ENCODE results near the gene EPB41L1.

Gene EPB41L1

GRCh38 chr20:36110994-36111393, 43.5 kb upstream of the EPB41L1 start:
- TF ChIP-seq, protein P1, sequence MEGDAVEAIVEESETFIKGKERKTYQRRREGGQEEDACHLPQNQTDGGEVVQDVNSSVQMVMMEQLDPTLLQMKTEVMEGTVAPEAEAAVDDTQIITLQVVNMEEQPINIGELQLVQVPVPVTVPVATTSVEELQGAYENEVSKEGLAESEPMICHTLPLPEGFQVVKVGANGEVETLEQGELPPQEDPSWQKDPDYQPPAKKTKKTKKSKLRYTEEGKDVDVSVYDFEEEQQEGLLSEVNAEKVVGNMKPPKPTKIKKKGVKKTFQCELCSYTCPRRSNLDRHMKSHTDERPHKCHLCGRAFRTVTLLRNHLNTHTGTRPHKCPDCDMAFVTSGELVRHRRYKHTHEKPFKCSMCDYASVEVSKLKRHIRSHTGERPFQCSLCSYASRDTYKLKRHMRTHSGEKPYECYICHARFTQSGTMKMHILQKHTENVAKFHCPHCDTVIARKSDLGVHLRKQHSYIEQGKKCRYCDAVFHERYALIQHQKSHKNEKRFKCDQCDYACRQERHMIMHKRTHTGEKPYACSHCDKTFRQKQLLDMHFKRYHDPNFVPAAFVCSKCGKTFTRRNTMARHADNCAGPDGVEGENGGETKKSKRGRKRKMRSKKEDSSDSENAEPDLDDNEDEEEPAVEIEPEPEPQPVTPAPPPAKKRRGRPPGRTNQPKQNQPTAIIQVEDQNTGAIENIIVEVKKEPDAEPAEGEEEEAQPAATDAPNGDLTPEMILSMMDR (IDR thresholded peaks at IDR 0.05; ENCODE audit: borderline replicate concordance, control extremely low read depth, extremely low read depth, insufficient read depth, missing control alignments) = no peak
- in situ Hi-C loops (cut with MboI; ENCODE audit: low sequenced_read_pairs, unreplicated experiment) = no loop called here
- no peak for DNase-seq (ENCODE audit: low spot score)

DNA sequence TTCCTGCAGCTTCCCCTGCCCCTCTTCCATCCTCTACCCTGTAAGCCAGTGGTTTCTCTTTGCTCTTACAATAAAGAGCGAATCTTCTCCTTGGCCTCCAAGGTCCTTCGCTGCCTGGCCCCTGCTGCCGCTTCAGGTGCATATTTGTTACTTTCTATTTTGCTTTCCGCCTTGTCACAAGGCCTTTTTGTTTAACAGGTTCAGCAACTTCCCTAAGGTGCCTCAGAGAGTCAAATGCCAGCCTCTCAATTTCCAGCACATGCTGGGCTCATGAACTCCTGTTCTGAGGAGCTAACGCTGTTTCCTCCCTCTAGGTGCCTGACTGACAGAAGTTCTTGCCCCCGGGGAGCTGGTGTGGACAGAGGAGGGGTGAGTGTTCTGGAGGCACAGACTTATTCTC, 42.4 kb upstream of the EPB41L1 start:
- TF ChIP-seq, protein P1 (IDR thresholded peaks at IDR 0.05; ENCODE audit: borderline replicate concordance, control extremely low read depth, extremely low read depth, insufficient read depth, missing control alignments) = no peak
- DNase-seq (ENCODE audit: low spot score) = no peak
- in situ Hi-C loops (cut with MboI; ENCODE audit: low sequenced_read_pairs, unreplicated experiment) = no loop called here

- TF ChIP-seq, protein P1 (IDR thresholded peaks at IDR 0.05; ENCODE audit: borderline replicate concordance, control extremely low read depth, extremely low read depth, insufficient read depth, missing control alignments) = no peak
- in situ Hi-C loops (cut with MboI; ENCODE audit: low sequenced_read_pairs, unreplicated experiment) = no loop called here
- DNase-seq (ENCODE audit: low spot score) = no peak
Observed at GRCh38 chr20:36113036-36113435, 41.5 kb upstream of the EPB41L1 start.

DNA sequence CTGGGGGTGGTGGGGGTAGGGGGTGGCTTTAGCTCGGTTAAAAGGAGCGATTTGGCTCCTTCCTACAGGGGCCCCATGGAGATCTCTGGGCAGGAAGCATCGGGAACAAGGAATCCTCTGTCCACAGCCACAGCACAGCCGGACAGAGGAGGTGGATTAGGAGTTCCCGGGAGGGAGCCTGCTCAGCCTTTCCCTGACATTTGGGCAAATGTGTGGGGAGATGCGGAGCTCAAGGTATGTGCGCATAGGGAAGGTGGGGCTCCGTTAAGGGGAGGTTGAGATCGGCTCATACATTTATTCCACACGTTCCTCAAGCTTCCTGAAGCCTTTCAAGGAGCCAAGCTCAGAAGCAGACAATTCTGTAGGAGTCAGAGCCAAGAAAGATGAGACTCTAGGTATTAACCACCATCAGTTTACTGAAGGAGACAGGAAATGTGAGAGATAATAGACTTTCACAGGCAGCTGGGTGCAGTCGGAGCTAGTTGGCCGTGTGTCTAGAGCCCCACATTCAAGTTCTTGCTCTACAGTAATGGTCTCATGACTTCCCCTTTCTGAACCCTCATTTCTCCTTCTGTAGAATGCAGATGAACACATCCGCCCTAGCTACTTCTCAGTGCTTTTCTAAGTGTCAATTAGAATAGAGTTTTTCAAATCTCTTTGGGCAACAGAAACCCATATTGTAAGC, 40.8 kb upstream of the EPB41L1 start:
- in situ Hi-C loops (cut with MboI; ENCODE audit: low sequenced_read_pairs, unreplicated experiment) = no loop called here
- TF ChIP-seq, protein P1 (IDR thresholded peaks at IDR 0.05; ENCODE audit: borderline replicate concordance, control extremely low read depth, extremely low read depth, insufficient read depth, missing control alignments) = no peak
- peak; percentile 55 for DNase-seq (ENCODE audit: low spot score)

GRCh38 chr20:36114707-36115106, 39.8 kb upstream of the EPB41L1 start:
- TF ChIP-seq, protein P1 (IDR thresholded peaks at IDR 0.05; ENCODE audit: borderline replicate concordance, control extremely low read depth, extremely low read depth, insufficient read depth, missing control alignments) = no peak
- in situ Hi-C loops (cut with MboI; ENCODE audit: low sequenced_read_pairs, unreplicated experiment) = no loop called here
- no peak for DNase-seq (ENCODE audit: low spot score)

- TF ChIP-seq, protein P1 (IDR thresholded peaks at IDR 0.05; ENCODE audit: borderline replicate concordance, control extremely low read depth, extremely low read depth, insufficient read depth, missing control alignments) = no peak
- in situ Hi-C loops (cut with MboI; ENCODE audit: low sequenced_read_pairs, unreplicated experiment) = no loop called here
- DNase-seq (ENCODE audit: low spot score) = no peak
Observed at GRCh38 chr20:36115925-36116324, 38.6 kb upstream of the EPB41L1 start.
